Muscle of back (tissue), 11 donors: ENCODE measurements around the gene B3GALT5. TPM values are rescaled to one million over a fixed set of nuclear protein-coding genes. Genes with fewer than 3 reads are reported as not detected.
A peak's percentile ranks its signal among the peaks of the same experiment; 100 is the strongest.

ENCODE experiments used
- DNase-seq, 3 donors: peaks; one replicate each; pipeline versions ENCODE4 v3.0.0 to v3.0.0-alpha.2; 2013
- polyA plus RNA-seq, 10 donors: library from polyadenylated mRNA; unstranded; fragments of 120-200 nt; gene quantifications; one replicate each; pipeline ENCODE4 v1.2.1, GENCODE V29; 2013; ENCODE audit not compliant: insufficient read length in 10 of 10

B3GALT5 gene
- polyA plus RNA-seq, 10 donors = 0.08 to 0.50 (median 0.23) TPM

DNA sequence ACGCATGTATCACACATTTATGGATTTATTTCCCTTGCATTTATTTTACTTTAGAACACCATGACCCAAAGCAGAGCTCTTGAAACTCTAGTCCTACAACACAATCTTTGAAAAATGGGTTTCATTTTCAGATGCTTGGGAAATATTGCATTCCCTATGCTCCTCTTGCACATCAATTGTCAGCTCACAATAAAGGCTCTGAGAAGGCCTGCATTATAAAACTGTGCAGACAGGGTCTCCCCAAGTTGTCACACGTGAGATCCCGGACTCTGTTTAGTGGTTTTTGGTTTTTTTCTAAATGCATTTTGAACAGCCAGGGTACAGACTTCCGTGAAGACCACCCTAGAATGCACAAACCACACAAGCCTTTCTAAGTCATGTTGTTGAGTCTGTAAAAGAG is 9.9 kb upstream of the B3GALT5 start:
- no peak for DNase-seq

DNA sequence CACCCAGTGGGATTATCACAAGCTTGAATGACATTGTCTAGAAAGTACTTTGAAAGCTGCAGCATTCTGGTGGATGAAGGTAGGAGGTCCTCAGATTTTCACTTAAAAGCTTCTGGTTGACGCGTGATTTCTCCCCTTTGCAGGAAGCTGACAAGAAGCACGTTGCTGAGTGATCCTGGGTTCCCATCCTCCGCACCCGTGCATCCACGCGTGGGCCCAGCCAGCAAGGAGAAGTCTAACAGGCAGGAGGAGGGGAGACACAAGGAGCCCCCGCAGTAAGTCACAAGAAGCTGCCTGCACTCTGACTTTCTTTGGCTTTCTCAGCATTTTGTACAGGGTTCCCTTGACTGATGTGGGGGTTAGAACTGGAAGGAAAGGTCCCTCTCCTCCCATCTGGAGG is 7.8 kb upstream of the B3GALT5 start:
- no peak for DNase-seq

DNA sequence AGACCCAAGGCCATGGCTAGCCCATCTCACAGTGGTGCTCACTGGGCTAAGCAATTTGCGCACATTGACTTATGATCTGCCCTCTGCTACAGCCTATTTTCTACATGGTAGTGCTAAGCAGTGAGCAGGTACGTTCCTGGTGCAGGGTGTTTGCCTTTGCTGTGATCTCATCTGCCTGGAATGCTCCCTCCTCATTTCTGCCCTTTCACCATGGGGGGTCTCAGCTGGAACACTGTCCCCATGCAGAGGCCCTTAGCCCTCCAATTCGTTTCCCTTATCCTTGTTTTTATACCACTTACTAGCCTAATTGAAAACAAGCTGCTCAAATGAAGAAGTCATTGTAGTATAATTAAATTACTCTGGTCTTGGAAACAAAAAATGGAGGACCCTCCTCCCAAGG is 2.0 kb upstream of the B3GALT5 start:
- DNase-seq = no peak

DNA sequence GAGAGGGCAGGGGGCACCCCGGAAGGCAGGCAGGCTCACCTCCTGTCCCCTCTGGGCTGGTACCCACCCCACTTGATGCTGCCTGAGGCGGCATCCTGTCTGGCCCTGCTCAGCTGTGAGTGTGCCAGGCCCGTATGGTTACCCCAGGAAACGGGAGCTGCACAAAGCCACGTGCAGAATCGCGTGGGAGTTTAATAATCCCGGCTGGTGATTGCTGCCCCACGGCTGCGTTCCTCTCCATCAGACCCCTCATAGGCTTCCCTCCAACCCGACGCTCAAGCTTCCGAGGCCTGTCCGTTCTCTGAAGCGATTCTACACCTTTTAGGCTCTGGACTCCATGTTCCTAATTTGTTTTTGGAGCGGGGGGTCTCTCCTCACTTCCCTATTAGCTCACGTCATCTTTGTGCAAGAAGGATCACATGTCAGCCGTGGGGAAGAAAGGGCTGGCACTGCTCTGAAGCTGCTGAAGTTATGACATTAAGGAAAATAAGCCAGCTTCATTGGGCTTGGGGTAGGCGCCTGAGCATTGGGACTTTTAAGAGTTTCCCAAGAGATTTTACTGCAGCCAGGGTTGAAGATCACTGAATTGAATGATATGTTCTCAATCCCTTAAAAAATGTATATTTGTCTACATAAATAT is 1.1 kb upstream of the B3GALT5 start:
- DNase-seq = peak in 1 of 3 donors; percentile 14

DNA sequence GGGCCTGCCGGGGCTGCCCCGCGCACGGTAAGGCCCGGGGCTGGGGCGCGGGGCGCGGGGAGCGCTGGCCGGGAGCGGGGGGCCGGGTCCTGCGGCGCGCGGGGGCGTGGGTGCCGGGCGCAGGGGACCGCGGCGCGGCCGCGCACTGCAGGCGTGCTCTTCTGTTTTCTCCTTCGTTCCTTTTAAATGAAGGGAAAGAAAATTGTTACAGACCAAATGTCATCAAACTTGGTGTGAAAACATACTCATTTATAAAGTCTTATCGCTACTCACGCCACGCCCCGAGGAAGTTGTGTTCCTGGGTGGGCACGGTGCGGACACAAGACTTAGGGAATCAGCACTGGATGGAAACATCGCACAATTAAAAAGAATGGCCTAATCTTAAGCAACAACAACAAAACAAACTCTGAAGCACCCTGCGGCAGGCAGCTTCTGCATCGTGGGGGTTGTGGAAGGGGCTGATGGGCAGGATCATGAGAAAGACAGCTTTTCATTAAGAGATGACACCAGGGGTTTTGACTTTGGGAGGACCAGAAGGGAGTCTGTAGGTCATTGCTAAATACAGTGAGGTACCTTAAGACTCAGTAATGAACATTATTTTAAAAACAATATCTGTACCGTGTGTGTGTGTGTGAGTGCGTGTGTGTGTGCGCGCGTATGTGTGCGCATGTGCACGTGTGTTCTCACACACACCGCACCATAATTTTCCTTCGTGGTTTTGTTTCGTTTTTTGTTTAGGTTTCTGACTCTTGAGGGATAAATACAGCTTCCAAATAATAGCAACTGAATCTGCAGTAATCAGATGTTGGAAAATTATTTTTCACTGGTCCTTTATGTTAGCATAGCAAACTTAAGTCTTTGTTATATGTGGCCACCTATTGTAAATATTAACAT is 548 bp downstream of the B3GALT5 start:
- DNase-seq = peak in 1 of 3 donors; percentile 38

DNA sequence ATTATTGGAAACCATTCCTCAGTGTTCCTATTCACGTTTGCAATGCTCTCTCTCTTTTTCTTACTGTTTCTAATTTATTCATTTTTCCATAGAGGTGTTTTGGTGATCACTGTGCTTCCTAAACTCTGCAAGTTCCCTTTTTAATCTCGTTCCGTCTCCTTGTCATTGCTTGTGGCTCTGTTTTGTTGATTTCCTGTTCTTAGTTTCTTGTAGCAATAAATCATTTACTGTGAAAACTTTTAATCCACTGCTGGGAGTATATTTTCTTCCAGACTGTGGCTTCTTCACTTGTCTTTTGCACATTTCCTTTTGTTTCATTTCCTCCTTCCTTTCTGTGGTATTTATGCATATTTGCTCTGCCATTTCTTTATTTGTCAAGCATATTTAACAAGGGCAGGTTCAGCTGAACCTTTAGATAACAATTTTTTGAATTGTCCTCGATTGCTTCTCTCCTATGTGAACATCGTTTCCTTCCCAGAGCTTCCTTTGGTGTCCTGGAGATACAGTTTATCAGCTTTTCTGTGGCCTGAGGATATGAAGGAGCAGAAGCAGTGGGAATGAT is 3.6 kb downstream of the B3GALT5 start:
- DNase-seq = no peak

DNA sequence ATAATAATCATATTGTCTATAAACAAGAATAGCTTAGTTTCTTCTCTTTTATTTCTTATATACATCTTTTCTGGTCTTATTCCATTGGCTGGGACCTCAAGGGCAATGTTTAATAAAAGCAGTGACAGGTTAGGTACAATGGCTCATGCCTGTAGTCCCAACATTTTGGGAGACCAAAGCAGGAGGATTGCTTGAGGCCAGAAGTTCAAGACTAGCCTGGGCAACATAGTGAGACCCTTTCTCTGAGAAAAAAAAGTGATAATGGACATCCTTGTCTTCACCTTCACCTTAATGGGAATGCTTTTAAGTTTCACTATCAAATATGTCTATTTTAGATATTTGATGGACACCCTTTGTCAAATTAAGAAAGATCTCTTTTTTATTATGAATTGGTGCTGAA is 8.1 kb downstream of the B3GALT5 start:
- no peak for DNase-seq

DNA sequence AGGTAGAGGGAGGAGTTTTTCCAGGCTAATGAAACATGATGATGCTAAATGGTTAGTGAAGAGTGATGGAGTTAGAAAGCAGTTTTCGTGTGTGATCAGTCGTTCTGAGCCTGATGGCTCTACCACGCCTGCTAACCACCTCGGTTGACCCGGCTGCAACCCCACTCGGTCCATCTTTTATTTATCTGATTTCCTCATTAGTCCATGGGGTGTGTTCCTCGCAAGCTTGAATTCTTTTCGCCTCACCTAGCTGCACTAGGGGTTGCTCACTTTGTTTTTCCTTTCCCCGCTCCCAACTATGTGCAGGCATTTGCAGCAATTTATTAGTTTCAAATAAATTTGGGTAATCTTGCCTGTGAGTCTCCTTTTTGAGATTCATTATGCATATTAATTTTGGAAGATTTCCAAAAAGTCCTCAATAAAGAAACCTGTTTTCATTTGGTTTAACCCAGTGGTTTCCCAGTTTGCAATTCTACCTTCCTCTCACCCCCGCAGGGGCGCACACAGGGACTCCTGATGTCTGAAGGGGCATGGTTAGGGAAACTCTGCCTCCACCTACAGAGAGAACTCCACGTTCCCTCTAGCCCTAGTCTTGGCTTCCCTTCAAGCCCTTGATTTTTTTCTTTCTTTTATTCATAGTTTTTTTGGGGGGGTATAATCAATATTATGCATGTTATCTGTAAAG is 12.6 kb downstream of the B3GALT5 start:
- DNase-seq = no peak

DNA sequence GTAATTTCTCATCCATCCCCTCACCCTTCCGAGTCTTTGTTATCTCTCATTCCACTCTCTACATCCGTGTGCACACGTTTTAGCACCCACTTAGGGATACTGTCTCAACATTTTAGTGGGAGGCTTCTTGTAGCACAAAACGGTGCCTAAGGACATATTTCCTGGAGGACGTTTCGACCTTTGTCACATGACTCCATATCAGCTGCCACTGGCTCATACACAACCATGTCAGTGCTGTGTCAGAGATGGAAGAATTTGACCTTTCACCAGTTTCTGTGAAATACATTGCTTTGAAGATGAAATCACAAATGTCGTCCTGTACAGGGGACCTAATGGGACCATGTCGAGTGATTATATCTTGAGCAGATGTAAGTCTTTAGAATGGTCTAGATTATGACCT is 15.6 kb downstream of the B3GALT5 start:
- DNase-seq = no peak

DNA sequence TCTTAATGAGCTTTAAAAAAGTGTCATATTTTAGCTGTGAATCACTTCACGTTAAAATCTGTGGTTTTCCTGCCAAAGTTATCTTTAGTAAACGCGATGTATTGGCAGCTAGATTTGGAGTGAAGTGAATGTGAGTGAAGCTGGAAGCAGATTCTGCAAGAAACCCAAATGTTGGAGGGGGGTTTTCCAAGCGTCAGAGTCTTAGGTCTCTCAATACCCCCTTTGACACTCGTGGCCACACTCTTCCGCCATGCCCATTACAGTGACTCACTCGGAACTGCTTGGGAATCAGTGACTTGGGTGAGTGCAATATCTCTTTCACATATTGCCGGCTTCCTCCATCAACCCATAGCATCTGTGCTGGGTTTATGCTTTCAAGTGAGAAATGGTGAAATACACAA is 17.5 kb downstream of the B3GALT5 start:
- DNase-seq = peak in 1 of 3 donors; percentile 52

DNA sequence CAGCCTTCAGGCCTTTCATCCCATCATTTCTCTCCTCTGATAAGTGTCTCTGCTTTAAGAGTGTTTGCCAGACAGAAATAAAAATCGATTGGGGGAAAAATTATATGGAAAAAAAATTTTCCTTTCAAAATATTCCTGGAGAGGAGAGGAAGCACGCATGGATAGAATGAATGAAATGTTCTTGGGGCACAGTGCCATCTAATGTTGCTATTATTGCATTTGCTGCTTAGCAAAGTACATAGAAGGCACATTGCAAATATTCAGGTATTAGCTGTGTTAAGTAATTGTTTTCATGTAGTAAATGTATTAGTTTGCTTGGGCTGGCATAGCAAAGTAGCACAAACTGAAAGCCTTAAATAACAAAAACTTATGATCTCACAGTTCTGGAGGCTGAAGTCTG is 18.1 kb downstream of the B3GALT5 start:
- peak in 1 of 3 donors; percentile 34 for DNase-seq

DNA sequence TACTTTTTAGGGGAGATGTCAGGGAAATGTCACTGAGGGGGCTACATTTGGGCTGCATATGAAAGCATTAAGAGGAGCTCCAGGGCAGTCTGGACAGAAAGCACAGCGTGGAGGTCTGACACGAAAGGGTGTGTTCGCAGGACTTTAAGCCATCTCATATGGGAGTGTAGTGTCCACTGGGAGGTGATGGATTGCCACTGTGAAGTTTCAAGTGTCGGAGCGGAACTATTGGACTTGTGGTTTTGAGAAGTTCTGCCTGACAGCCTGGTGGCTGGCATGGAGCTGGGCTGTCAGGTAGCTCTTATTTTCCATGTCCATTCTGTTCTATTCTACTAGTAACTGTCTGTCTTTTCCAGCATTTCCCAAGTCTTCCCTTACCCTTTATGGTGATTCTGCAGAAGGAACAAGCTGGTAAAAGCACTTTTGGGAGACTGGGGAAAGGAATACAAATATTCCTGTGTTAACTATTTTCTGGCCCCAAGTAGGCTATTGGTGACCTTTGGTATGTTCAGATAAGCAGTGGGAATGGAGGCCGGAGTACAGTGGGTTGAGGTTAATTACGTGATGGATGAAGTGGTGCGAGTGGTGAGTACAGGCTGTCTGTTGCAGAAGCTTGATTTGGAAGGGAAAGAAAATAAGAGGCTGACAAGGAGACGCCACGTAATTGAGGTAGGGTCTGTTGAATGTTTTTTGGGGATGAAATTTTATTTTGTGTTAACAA is 19.3 kb downstream of the B3GALT5 start:
- no peak for DNase-seq

DNA sequence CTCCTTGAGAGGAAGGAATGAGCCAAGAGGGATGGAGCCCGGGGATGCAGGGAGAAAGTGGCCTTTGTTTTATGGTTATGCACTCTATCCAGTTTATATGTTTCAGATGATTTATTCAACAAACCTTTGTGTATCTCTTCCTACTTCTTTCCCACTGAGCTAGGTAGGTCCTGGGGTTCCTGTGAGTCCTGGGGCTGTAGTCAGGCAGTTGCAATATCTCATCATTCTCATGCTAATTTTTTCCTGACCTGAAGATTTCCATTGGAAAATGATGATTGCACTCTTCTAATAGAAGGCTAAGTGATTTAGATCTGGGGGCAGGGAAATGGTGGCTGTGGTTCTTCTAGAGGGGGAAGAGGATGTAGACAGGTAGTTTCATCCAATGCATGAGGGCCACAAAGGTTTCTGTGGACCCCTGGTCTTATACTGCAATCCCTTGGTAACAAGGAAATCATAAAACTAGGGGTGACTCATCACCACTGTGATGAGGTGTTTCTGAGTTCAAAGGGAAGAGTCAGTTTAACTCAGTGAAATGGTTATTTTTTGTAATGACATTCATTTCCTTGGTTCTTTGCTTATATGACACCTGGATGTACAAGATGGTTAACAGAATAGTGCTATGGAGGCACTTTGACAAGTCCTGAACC is 20.2 kb downstream of the B3GALT5 start:
- DNase-seq = peak in 1 of 3 donors; percentile 25

DNA sequence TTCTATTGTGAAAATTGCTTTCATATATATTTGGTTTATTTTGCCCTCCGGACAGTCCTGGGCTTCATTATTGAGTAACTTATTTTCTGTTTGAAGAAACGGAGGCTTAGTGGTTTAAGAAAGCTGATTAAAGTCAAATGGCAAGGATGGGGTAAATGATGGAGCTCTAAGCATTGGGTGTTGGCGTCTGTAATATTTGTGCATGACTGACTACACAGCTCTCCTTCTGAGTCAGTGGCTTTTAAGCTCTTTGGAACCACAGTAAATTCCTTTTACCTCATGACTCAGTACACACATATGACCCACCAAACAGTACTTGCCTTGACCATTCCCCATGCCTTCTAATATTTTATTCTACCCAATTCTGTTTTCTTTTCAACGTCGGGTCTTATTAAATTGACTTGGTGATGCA is 21.0 kb downstream of the B3GALT5 start:
- peak in 1 of 3 donors; percentile 88 for DNase-seq

DNA sequence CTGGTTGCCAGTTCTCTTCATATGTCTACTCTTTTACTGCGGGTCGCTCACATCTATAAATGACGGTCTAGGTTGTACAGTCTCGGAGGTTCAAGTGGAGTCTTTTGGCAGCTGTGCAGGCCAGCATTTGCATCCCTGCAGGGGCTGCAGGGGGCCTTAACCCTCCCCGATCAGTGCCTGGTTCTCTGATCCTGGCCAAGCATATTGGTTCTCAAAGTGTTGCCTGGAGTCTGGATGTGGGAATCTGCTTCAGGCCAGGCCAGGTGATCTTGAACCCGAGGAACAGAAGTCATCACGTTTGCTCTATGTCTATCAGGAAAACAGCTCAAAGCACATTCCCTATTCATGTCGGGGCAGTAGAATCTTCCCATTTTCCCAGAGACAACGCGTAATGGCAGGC is 21.8 kb downstream of the B3GALT5 start:
- DNase-seq = no peak

DNA sequence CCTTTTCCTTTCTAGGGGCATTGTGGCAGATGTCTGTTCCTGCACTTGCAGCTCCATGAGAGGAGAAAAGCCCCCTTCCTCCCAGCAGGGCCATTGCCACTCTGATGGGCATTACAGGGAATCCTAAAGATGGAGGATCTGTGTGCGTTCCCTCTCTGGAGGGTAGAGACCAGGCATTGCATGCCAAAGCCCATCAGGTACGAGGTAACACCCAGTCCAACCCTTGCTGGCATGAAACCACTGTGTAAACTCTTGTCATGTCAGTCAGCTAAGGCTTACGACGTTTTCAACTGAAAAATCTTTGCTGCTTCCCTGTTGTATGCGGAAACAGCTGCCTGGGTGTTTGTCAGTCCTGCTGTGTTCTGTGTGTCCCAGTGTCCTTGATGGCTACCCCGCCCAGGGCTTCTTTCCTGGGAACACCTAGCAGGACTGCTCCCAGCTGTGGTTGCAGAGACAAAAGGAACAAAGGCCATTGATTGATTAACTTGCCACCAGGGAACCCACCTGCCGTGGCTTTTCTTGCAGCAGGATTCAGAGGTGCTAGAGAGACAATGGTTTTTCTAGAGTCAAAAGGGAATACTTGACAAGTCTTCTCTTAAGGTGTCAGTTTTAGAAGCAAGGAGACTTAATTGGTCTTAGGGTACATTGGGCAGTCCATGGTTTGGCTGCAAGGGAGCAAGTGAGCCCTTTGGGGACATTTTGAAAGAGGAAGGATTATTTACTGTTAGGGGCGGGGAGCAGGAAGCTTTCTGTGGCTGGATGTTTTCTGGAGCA is 24.6 kb downstream of the B3GALT5 start:
- no peak for DNase-seq

DNA sequence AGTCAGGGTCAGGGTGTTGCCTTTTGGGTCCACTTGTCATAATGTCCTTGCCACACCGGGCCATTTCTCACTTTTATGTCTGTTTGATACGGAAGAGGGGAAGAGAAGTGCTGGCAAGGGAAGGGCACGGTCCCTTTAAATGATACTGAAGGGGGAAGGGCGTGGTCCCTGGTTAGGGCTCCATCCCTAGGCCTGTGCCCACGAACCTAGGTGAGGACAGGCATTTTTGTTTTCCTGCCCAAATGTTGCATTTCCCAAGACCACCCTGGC is 25.2 kb downstream of the B3GALT5 start:
- no peak for DNase-seq

DNA sequence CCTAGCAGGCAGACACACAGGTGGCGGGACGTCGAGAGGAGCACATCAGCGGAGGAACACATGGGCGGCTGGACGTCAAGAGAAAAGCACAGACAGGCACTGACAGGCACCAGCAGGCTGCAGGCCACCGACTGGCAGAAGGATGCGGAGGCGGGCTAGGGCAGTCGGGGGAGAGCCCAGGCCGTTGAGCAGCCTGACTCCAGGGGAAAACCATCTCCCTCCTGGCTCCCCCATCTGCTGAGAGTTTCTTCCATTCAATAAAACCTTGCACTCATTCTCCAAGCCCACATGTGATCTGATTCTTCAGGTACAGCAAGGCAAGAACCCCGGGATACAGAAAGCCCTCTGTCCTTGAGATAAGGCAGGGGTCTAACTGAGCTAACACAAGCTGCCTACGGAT is 25.5 kb downstream of the B3GALT5 start:
- no peak for DNase-seq

DNA sequence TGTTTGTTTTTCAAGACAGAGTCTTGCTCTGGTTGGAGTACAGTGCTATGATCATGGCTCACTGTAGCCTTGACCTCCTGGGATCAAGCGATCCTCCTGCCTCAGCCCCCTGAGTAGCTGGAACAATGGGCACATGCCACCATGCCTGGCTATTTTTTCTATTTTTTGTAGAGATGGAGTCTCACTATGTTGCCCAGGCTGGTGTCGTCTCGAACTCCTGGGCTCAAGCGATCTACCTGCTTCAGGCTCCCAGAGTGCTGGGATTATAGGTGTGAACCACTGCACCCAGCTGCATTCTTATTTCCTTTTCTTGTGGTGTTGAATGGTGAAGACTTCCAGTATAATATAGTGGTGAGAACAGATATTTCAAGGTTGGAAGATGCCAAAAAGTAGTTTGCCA is 28.0 kb downstream of the B3GALT5 start:
- DNase-seq = no peak

DNA sequence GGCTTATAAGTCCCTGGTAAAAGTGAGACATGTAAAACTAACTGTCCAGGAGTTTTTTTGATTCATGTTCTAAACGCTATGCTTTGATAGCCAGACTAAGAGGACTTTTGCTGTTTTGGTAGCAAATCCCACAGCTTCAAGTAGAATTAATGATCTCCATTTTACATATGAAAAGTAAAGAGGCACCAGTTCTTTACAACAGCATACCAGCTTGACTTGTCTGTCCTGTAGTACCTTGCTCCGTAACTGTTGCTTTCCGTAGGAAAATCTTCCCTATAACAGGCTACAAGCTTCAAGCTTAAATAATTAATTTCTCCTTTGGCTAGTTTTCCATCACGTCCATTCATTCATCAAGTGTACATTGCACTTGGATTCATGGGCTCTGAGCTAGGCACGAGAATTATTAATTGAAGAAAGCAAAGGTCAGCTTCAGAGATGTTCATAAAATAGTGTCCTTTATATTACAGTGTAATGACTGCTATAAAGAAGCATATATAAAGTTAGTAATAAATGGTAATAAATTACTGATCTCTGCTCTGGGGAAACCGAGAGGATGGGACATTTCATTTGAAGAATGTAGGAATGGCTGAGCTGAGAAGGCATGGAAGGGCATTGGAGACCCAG is 29.2 kb downstream of the B3GALT5 start:
- no peak for DNase-seq
